Keratinocyte (primary cell): ENCODE measurements around the gene HELB.

Source experiments
- CTCF ChIP-seq, 3 experiments: IDR thresholded peaks in 1 of 3; conservative IDR thresholded peaks in 1 of 3; optimal IDR thresholded peaks in 1 of 3; 2 replicates in 2 of 3; 3 replicates in 1 of 3; pipeline versions ENCODE3 to v1.5.1; 2011; ENCODE audit warnings: low read length in 3 of 3, mild to moderate bottlenecking in 3 of 3, moderate library complexity in 2 of 3, control low read depth in 1 of 3, inconsistent platforms in 1 of 3; ENCODE audit not compliant: insufficient read depth in 2 of 3; ENCODE audit errors: extremely low read depth in 1 of 3
- EZH2 ChIP-seq: IDR thresholded peaks from one replicate; pipeline ENCODE4 v1.6.1; 2012; ENCODE audit warnings: inconsistent platforms, mild to moderate bottlenecking, low read length, moderate library complexity

- TF ChIP-seq CTCF (optimal IDR thresholded peaks at IDR 0.05 in 1 of 3, IDR thresholded peaks at IDR 0.05 in 1 of 3, conservative IDR thresholded peaks at IDR 0.05 in 1 of 3; ENCODE audit: extremely low read depth in 1 of 3, insufficient read depth in 2 of 3, low read length in 3 of 3): no peak
- TF ChIP-seq EZH2: no peak
Observed at GRCh38 chr12:66296176-66296683, 6.1 kb upstream of the HELB start.
